ENCODE results near the gene LIG3.
"Not testable (repeated sequence)": the region's sequence is repeated elsewhere in the genome, so short reads cannot be mapped to it uniquely, and the experiment has no call there.

DNA sequence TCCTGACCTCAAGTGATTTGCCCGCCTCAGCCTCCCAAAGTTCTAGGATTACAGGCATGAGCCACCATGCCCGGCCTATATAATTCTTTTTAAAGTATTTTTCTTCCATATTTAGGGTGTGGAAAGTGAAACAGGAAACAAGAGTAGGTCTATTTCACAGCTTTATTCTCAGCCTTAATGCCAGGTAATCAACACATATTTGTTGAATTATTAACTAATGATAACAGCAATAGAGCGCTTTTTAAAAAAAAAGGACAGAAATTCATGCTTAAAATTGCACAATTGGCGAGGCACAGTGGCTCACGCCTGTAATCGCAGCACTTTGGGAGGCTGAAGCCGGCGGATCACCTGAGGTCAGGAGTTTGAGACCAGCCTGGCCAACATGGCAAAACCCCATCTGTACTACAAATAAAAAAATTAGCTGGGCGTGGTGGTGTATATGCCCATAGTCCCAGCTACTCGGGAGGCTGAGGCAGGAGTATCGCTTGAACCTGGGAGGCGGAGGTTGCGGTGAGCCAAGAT, 65.2 kb downstream of the LIG3 start:
- not testable (repeated sequence) for TF ChIP-seq NRF1 (IDR thresholded peaks at IDR 0.05; ENCODE audit: low read depth, low read length); RFX5 (IDR thresholded peaks at IDR 0.05; ENCODE audit: low read length); RAD21 (IDR thresholded peaks at IDR 0.05; ENCODE audit: low read length); POLR2AphosphoS5 (IDR thresholded peaks at IDR 0.05; ENCODE audit: low read depth, low read length); ELF1 (IDR thresholded peaks at IDR 0.05)
- TF ChIP-seq, protein P1, sequence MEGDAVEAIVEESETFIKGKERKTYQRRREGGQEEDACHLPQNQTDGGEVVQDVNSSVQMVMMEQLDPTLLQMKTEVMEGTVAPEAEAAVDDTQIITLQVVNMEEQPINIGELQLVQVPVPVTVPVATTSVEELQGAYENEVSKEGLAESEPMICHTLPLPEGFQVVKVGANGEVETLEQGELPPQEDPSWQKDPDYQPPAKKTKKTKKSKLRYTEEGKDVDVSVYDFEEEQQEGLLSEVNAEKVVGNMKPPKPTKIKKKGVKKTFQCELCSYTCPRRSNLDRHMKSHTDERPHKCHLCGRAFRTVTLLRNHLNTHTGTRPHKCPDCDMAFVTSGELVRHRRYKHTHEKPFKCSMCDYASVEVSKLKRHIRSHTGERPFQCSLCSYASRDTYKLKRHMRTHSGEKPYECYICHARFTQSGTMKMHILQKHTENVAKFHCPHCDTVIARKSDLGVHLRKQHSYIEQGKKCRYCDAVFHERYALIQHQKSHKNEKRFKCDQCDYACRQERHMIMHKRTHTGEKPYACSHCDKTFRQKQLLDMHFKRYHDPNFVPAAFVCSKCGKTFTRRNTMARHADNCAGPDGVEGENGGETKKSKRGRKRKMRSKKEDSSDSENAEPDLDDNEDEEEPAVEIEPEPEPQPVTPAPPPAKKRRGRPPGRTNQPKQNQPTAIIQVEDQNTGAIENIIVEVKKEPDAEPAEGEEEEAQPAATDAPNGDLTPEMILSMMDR (IDR thresholded peaks at IDR 0.05) = not testable (repeated sequence)

Data from SK-N-SH (cell line).